ENCODE results near the gene BANF1.
A peak's percentile ranks its signal among the peaks of the same experiment; 100 is the strongest.

The BANF1 gene

DNA sequence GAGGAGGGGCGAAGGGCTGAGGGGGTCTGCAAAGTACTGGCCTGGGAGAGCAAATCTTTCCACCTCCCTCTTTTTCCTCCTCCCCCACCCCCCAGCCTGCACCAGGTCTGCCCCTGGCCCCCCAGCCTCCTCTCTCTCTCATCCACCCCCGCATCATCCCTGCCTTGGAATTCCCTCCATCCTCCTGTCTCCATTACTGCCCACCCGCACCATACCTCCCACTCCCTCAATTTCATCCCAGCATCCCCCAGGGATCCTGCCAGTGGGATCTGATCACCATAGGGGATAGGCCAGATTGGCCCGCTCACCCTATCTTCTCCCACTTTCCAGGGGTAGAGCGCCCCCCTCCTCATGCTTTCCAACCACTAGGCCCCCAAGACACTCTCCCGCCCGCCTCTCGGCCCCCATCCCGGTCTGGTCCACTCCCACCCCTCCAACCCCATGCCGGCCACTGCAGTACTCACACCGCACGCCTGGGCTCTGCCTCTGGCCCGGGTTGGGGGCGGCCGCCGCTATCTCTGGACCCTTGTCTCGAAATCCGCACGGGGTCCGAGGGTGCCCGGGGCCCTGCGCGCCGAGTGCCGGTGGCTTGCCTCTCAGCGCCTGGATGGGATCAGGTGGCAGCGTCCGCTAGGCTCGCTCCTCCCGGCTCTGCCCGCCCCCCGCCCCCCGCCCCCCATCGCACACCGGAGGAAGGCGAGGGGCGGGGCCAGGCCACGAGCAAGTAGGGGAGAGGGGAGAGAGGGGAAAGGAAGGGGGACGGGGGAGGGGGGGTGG lies 46.4 kb downstream of the BANF1 start, which contains the start of gene GAL3ST3:
GAL3ST3 (minus strand) TSS at position 615 of the 777 bp plus-strand sequence. CDS start 3,746 bp downstream, outside the sequence.
- no peak for TF ChIP-seq POLR2A (IDR thresholded peaks at IDR 0.05; ENCODE audit: low read depth, low read length)
- no peak for DNase-seq (ENCODE audit: insufficient read length, low spot score)
- no peak for FAIRE-seq

DNA sequence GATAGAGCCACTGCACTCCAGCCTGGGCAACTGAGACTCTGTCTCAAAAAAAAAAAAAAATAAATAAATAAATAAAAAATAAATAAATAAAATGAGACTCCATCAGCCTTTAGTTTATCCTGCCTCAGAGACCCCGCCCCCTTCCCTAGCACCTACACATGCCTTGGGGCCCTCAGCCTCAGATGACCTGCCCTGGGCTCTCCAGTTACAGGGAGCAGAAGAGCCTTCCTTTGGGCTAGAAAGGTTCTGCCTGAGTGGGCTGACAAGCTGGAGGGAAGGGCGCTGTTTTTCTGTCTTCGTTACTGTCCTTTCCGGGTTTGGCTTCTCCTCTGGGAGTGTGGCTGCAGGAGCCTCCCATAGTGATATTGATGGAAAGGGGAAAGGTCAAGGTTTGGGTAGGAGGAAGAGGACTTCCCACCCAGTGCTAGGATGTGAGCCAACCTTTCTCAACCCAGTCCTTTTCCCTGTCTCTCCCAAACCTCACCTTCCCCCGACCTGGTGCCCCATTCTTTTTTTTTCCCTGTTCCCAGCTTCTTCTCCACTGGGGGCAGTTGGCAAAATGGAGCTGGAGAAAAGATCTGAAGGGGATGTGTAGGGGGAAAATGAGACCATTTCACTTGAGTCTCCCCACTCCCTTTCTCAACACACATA lies 48.4 kb downstream of the BANF1 start:
- TF ChIP-seq POLR2A (IDR thresholded peaks at IDR 0.05; ENCODE audit: low read depth, low read length) = no peak
- no peak for DNase-seq (ENCODE audit: insufficient read length, low spot score)
- FAIRE-seq = no peak

DNA sequence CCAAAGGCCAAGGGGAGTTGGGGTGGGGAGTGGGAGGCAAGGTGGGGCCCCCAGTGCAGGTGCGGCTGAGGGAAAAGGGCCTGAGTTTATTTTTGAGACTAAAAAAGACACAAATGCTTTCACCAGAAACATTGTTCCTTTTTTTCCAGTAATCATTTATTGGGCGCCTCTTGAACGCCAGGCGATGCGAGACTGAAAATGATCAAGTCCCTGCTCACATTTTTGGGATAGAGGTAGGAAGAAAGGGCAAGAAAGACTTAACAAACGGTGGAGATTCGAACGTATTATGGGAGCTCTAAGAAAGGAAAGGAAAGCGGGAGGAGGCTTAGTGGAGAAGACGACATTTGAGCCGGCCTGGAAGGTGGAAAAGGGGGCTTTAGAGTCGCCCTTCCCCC lies 49.1 kb downstream of the BANF1 start:
- no peak for TF ChIP-seq POLR2A (IDR thresholded peaks at IDR 0.05; ENCODE audit: low read depth, low read length)
- FAIRE-seq = no peak
- no peak for DNase-seq (ENCODE audit: insufficient read length, low spot score)

DNA sequence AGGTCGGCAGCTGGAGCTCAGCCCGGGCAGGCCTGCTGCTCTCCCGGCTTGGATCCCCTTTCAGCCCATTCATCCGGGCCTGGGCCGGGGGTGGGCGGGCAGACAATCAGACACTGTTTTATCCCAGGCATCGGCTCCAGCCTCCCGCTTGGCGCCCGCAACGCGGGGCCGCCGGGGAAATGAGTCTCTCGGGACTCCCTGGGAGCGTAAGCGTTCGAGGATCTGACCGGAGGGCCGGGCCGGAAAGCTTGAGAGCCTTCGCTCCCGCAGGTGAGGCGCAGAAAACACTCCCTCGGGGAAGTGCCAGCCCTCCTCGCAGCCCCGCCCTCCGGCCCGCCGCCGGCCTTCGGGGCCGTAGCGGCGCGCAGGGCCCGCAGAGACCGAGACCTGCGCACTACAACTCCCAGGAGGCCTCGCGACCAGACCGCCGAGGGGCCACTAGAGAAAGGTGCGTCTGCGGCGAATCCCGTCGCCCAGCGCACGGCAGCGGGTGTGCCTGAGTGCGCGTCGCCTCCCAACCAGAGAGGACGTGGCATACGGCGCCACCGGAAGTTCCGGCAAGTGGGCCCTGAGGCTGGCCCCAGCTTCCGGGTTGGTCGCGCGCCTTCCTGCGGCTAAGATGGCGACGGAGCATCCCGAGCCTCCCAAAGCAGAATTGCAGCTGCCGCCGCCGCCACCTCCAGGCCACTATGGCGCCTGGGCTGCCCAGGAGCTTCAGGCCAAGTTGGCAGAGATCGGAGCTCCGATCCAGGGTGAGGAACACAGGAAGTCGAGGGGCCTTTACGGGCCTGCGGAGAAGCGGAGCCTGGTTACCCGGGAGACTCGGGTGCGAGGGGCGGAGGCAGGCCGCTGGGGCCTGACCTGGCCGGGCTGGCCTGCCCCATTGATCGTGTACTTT lies 49.7 kb downstream of the BANF1 start, which contains the start of gene SF3B2:
SF3B2 (plus strand) TSS at position 599 of the 898 bp plus-strand sequence; CDS start at position 620, 21 bp downstream.
- no peak for FAIRE-seq
- peak; percentile 77 for TF ChIP-seq POLR2A (IDR thresholded peaks at IDR 0.05; ENCODE audit: low read depth, low read length)
- peak; percentile 97 for DNase-seq (ENCODE audit: insufficient read length, low spot score)

DNA sequence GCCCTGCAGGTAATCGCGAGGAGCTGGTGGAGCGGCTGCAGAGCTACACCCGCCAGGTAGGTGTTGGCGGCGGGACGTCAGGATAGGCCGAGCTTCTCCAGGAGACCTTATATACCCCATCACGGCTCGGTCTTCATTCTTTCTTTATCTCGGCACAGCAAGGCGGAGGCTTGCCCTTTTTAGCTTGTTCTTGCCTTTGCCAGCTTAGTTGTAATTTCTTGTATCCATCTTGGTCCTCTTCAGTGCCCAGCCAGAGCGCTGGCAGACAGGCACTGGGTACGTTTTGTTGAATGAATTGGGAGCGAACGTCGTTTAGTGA lies 50.3 kb downstream of the BANF1 start:
- DNase-seq (ENCODE audit: insufficient read length, low spot score) (no peak), FAIRE-seq (no peak)
- TF ChIP-seq POLR2A (IDR thresholded peaks at IDR 0.05; ENCODE audit: low read depth, low read length) = no peak

Data from H54 (cell line).